Muscle of leg (tissue), 11 donors: ENCODE results near the gene CCR7. TPM values are rescaled to one million over a fixed set of nuclear protein-coding genes. Genes with fewer than 3 reads are reported as not detected.

Experiments used
- DNase-seq: peaks from one replicate; pipeline ENCODE4 v3.0.0; 2013
- H3K27ac ChIP-seq: one replicate; pipeline ENCODE4 v1.5.1; 2013; ENCODE audit warnings: mild to moderate bottlenecking, low read length, control low read depth
- H3K27me3 ChIP-seq: one replicate; pipeline ENCODE4 v1.6.1; 2013; ENCODE audit warnings: low read length; ENCODE audit not compliant: control insufficient read depth, insufficient read depth
- H3K36me3 ChIP-seq: one replicate; pipeline ENCODE4 v1.6.1; 2013; ENCODE audit warnings: low read length; ENCODE audit not compliant: control insufficient read depth, insufficient read depth
- H3K4me1 ChIP-seq: one replicate; pipeline ENCODE4 v1.6.1; 2013; ENCODE audit warnings: low read length; ENCODE audit not compliant: control insufficient read depth, insufficient read depth
- H3K4me3 ChIP-seq: one replicate; pipeline ENCODE4 v1.5.1; 2013; ENCODE audit warnings: low read length, control low read depth
- H3K9me3 ChIP-seq: replicated peaks from 2 replicates; pipeline ENCODE4 v1.6.1; 2013; ENCODE audit warnings: low read depth, low read length; ENCODE audit not compliant: control insufficient read depth
- WGBS: methylation state at CpG from one replicate; pipeline ENCODE4 v1.1.5; 2013; ENCODE audit warnings: missing lambda C conversion rate; ENCODE audit not compliant: insufficient coverage; 5-methylcytosine and 5-hydroxymethylcytosine counted together
- polyA plus RNA-seq, 8 donors: library from polyadenylated mRNA; unstranded; fragments of 120-200 nt; gene quantifications; one replicate each; pipeline versions ENCODE4 v1.2.1 to v1.2.3, GENCODE V29; 2013; ENCODE audit warnings: inconsistent platforms in 1 of 8, low replicate concordance in 1 of 8; ENCODE audit not compliant: insufficient read length in 8 of 8, insufficient read depth in 1 of 8
- total RNA-seq: library from RNA; stranded (reverse); fragments of 120-200 nt; gene quantifications from one replicate; pipeline ENCODE4 v1.2.4, GENCODE V29; 2013

Gene CCR7
- total and polyA plus RNA-seq, 9 donors = 0.09 to 0.35 (median 0.26) TPM

DNA sequence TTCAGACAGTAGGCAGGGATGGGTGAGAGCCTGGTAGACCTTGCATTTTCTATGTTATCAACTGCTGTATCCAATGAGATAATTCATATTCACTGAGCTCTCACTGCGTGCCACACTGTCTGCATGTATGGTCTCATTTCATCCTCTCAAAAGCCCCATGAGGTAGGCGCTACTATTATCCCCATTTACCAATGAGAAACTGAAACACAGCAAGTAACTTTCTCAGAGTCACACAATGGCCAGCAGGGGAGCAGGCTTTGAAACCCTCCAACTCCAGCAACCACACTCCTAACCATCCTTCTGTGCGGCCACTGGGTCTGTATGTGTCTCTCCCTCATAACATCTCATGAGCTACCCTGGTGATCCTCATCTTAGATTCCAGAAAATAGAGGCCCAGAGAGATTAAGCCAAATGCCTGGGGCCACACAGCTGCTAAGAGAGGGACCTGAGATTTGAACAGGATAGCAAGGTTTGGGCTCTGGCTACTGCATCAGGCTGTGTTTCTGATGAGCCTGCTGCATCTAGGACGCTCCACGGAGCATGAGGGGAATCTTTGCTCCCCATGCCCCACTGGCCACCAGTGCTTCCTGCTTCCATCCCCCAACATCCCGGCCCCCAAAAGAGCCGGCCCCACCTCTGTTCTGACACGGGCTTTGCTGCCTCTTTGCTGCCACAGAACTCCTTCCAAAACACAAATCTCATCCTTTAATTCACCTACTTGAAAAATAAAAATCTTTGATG, 3.2 kb downstream of the CCR7 start:
- DNase-seq = no peak
- peaks cover 38% of the 10 kb centered on the region for H3K4me1 ChIP-seq
- 73% methylated on average over 7 of the region's 8 CpGs for WGBS
- peaks cover 25% of the 10 kb centered on the region for H3K27me3 ChIP-seq
- H3K4me3 ChIP-seq = no peak overlapping the region
- H3K27ac ChIP-seq = no peak overlapping the region
- no peaks in the 10 kb centered on the region for H3K9me3 ChIP-seq
- H3K36me3 ChIP-seq = no peaks in the 10 kb centered on the region

DNA sequence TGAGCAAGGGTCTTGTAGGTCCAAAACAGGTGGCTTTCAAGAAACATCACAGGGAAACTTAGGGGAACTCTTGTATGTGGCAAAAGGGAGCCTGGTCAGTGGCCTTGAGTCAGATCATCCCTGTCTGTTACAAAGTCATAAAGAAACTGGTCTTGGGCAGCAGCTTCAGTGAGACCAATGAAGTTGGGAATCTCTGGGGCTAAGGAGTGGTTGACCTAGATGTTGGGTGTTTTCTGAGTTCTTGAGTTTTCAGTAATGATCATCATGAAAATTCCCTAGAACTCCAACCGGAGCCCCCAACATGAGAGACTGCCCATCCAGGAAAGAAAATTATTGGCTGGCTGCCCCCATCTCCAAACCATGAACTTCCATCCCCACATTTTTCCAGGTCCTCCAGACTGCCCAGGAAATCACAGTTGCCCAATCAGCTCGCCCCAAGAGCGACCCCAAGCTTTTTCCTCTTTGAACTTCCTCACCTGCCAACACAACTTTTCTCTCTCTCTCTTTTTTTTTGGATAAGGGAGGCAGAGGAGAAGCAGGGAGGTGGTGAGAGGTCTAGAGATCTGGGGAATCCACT, 3.9 kb downstream of the CCR7 start:
- Histone ChIP-seq H3K27ac (no peak overlapping the region), H3K9me3 (no peaks in the 10 kb centered on the region), H3K4me1 (peaks cover 44% of the 10 kb centered on the region), H3K27me3 (peaks cover 25% of the 10 kb centered on the region), H3K4me3 (no peak overlapping the region), H3K36me3 (no peaks in the 10 kb centered on the region)
- WGBS = no CpG with 5 or more reads among the region's 3 CpGs
- DNase-seq = no peak

DNA sequence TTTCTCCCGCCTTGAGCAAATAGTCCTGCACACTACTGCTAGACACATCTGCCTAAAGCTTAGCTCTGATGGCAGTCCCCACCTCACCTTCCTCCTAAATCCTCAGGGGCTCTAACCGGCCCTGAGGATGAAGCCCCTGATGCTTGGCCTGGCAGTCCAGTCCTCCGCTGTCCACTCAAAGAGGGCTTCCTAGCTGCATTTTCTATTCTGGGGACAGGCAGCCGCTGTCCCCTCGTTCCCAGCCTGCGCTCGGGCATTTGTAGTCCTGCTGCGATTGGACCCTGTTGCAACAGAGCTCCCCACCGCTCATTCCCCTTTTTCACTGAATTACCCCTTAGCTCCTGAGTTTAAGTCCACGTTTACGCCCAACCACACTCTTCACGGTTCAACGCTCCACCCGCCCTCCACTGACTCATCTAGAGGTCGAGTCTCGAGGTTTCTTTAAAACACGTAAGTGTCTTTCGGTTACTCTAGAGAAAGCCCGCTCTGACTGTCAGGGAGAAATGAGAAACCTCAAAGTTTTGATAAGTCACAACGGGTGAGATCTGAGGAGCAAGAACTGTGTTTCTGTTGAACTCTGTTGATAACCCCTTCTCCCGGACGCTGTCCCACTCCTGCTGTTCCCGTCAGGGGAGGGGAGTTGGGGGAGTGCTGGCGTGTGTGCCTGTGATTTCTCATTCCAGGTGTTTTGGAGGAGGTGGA, 4.5 kb downstream of the CCR7 start:
- WGBS = 50% methylated on average over 22 of the region's 24 CpGs
- DNase-seq = no peak
- Histone ChIP-seq H3K4me1 (peaks cover 46% of the 10 kb centered on the region), H3K4me3 (no peak overlapping the region), H3K36me3 (no peaks in the 10 kb centered on the region), H3K9me3 (no peaks in the 10 kb centered on the region), H3K27me3 (peaks cover 25% of the 10 kb centered on the region), H3K27ac (no peak overlapping the region)

DNA sequence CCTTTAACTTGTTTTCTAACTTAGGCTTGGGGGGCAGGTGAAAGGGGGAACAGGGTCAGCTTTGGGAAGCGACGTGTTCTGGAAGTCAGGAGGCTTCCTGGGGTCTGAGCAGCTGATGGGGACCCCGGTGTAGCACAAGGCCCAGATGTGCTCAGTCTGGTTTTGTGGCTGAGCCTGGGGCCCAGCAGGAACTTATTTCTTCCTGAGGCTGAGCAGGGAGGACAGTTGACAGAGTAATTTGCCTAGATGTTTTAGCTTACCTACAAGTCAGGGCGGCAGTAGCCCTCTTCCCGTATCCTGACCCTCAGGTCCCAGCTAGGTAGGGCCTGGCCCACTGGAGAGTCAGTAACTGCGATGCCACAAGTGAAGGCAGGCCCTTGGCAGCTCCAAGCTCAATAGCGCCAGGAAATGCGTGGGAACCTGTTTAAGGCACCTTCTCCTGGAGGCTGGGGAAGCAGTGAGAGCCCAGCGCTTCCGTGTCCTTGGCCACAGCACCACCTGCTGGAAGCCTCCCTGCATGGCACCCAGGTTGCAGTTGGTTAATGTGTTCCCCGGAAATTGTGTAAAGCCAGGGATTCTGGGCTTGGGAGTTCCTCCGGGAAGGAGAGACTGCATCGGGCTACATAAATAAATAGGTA, 5.2 kb downstream of the CCR7 start:
- peak; percentile 94 for DNase-seq
- 35% methylated on average over 8 of the region's 13 CpGs for WGBS
- Histone ChIP-seq H3K27ac (peak overlapping the region; percentile 75), H3K4me1 (peaks cover 48% of the 10 kb centered on the region), H3K36me3 (no peaks in the 10 kb centered on the region), H3K27me3 (peaks cover 23% of the 10 kb centered on the region), H3K9me3 (no peaks in the 10 kb centered on the region), H3K4me3 (no peak overlapping the region)

DNA sequence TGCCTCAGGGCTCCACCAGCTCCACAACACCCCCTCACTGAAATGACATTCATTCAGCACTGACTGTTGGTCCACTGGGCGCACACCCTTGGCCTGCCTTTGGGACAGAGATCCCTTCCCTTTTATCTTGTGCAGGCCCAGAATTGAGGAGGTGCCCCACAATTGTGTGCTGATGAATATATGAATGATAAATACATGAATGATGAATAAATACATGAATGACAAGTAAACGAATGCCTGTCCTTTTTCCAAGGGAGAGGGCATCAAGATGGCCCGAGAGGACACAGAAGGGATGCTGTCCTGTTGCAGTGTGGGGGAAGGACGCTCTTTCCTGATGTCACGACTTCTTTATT, 5.7 kb downstream of the CCR7 start:
- no peak overlapping the region for H3K4me3 ChIP-seq
- H3K9me3 ChIP-seq = no peaks in the 10 kb centered on the region
- no peaks in the 10 kb centered on the region for H3K36me3 ChIP-seq
- peaks cover 54% of the 10 kb centered on the region for H3K4me1 ChIP-seq
- no peak for DNase-seq
- H3K27ac ChIP-seq = peak overlapping the region; percentile 91
- H3K27me3 ChIP-seq = peaks cover 19% of the 10 kb centered on the region
- WGBS = 69% methylated on average over 2 of the region's 5 CpGs

DNA sequence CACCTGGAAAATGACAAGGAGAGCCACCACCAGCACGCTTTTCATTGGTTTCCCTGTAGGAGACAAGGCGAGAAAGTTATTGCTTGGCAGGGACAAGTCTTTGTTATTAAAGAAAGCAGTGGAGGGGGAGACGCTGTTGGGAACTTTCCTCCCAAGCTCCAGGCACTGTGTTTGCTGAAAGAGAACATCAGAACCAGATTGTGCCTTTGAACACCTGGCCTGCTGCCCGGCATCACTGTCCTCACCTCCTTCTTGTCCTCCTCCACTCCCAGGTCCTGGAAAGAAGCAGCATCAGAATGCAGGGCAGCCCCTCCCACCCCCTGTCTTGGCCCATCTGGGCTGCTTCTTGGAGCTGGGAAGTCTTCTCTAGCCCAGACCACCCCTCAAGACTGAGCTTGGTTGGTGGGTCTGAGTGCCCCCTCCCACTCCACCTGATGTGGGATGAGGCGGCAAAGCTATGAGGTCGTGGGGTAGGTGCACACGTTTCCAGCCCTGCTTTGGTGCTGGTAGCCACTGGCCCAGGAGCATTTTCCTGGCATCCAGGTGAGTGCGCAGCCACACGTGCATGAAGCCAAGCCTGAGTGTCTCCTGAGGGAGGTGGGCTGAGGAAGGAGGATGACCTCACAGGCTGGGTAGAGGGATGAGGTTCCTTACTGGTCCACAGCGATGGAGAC, 6.2 kb downstream of the CCR7 start:
- 44% methylated on average over 8 of the region's 10 CpGs for WGBS
- Histone ChIP-seq H3K4me3 (no peak overlapping the region), H3K27ac (peak overlapping the region; percentile 91), H3K9me3 (no peaks in the 10 kb centered on the region), H3K27me3 (peaks cover 14% of the 10 kb centered on the region), H3K36me3 (no peaks in the 10 kb centered on the region), H3K4me1 (peaks cover 59% of the 10 kb centered on the region)
- peak; percentile 81 for DNase-seq

DNA sequence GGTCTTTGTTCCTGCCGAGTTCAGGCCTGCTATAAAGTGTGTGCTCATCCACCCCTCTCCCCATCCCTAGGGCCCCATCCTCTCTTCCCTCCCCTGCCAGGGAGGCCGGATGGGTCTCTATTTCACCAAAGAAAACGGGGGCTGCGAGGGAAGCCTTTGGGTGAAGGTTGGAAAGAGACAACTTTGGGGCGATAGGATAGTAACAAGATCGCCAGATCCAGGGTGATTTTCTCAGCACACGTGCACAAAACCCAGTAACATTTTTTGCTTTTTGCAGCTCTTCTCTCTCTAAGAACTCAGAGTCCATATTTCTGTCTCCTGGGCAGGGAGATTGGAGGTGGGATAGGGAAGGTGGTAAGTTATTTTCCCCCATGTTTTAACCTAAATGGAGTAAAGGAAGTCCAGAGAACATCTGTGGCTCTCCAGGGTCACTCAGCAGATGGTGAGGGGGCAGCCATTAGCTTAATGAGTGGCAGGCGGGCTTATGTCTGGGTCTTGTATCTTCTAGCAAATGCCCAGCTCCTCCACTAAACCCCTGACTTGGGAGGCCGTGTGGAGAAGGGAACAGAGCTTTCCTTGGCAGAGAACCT, 6.9 kb downstream of the CCR7 start:
- peaks cover 65% of the 10 kb centered on the region for H3K4me1 ChIP-seq
- WGBS = no CpG with 5 or more reads among the region's 9 CpGs
- no peak overlapping the region for H3K4me3 ChIP-seq
- no peak for DNase-seq
- H3K27ac ChIP-seq = peak overlapping the region; percentile 91
- H3K9me3 ChIP-seq = no peaks in the 10 kb centered on the region
- H3K36me3 ChIP-seq = no peaks in the 10 kb centered on the region
- H3K27me3 ChIP-seq = peaks cover 11% of the 10 kb centered on the region

DNA sequence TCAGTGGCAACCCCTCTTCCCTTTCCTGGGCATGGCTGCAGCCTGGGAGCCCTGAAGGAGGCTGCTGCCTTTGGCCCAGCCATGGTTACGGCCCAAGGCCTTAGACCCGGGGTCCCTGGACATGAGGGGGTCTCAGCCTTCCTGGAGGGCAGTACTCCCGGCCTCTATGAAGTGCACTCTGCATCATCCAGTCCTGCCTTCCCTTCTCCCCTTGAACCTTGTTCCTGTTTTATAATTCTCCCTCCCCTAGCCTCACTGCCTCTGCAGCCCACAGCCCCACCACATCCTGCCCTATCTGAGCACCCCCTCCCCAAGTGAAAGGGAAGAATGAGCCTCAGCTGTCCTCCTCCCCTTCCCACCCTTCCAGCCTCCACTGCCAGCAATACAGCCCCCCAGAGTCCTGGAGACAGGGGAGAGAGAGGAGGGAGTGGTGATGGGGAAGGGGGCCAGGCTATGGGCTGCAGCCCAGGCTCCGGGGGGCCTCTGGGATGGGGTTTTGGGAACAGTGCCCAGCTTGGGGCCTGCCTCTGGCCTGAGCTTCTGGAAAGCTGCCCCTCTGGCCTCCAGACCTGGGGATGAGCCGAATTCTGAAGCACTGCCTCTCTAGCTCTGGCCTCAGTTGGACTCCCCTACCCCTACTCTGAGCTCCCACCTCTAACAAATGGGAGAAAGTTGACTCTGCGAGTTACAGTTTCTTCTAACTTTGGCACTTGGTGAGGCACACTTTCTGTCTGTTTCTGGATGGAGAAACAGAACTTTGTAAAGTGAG, 7.6 kb downstream of the CCR7 start:
- peaks cover 9% of the 10 kb centered on the region for H3K27me3 ChIP-seq
- H3K4me3 ChIP-seq = no peak overlapping the region
- WGBS = 39% methylated on average over 3 of the region's 6 CpGs
- peak overlapping the region; percentile 91 for H3K27ac ChIP-seq
- no peaks in the 10 kb centered on the region for H3K9me3 ChIP-seq
- peaks cover 72% of the 10 kb centered on the region for H3K4me1 ChIP-seq
- DNase-seq = peak; percentile 84
- no peaks in the 10 kb centered on the region for H3K36me3 ChIP-seq

DNA sequence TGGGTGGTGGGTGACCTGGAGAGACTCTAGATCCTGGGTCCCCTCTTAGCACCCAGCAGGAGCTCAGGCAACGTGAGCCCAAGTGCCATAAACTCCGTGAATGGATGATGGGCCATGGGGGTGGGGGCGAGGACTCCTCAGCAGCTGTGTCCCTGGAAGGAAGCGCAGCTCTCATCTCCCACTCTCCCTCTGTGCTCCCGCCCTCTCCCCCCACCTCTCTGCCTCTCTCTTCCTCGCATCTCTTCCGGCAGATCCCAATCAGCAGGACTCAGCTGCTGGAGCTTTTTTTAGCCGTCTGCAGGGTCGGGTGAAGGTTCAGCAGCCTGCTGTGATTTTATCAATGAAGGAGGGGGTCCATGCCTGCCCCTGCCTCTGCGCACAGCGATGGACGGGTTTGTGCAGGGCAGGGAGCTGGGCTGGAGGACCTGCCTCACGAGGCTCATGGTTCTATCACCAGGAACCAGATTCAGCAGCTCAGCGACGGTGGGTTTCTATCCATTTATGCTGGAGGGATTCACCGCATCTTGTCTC, 8.3 kb downstream of the CCR7 start:
- no peak overlapping the region for H3K4me3 ChIP-seq

More for the DNA sequence above, 8.3 kb downstream of the CCR7 start:
- Histone ChIP-seq H3K27me3 (peaks cover under 1% of the 10 kb centered on the region), H3K36me3 (no peaks in the 10 kb centered on the region), H3K27ac (peak overlapping the region; percentile 91), H3K4me1 (peaks cover 79% of the 10 kb centered on the region), H3K9me3 (no peaks in the 10 kb centered on the region)
- 22% methylated on average over 7 of the region's 16 CpGs for WGBS
- peak; percentile 91 for DNase-seq
